LNCaP clone FGC (cell line): ENCODE results near the gene PPP6R3.
"Not testable (repeated sequence)": the region's sequence is repeated elsewhere in the genome, so short reads cannot be mapped to it uniquely, and the experiment has no call there.

ENCODE experiments used
- DNase-seq: peaks from one replicate; pipeline ENCODE4 v3.0.0-alpha.2; 2011; ENCODE audit warnings: low read depth
- H3K4me3 ChIP-seq: 2 replicates; pipeline ENCODE4 v1.5.1; 2011; ENCODE audit warnings: mild to moderate bottlenecking, low read depth, low read length, control low read depth
- TF ChIP-seq, protein P1 (sequence below): IDR thresholded peaks from 2 replicates; pipeline ENCODE4 v1.5.1; 2012; ENCODE audit warnings: mild to moderate bottlenecking; ENCODE audit not compliant: control insufficient read depth, insufficient read depth; ENCODE audit errors: extremely low read depth

Gene PPP6R3

GRCh38 chr11:68441466-68442230 lies 18.9 kb upstream of the PPP6R3 start:
- DNase-seq = no peak
- TF ChIP-seq, protein P1, sequence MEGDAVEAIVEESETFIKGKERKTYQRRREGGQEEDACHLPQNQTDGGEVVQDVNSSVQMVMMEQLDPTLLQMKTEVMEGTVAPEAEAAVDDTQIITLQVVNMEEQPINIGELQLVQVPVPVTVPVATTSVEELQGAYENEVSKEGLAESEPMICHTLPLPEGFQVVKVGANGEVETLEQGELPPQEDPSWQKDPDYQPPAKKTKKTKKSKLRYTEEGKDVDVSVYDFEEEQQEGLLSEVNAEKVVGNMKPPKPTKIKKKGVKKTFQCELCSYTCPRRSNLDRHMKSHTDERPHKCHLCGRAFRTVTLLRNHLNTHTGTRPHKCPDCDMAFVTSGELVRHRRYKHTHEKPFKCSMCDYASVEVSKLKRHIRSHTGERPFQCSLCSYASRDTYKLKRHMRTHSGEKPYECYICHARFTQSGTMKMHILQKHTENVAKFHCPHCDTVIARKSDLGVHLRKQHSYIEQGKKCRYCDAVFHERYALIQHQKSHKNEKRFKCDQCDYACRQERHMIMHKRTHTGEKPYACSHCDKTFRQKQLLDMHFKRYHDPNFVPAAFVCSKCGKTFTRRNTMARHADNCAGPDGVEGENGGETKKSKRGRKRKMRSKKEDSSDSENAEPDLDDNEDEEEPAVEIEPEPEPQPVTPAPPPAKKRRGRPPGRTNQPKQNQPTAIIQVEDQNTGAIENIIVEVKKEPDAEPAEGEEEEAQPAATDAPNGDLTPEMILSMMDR = no peak
- no peak overlapping the region for H3K4me3 ChIP-seq

GRCh38 chr11:68442433-68442832 lies 18.1 kb upstream of the PPP6R3 start:
- no peak for DNase-seq
- TF ChIP-seq, protein P1 = no peak

GRCh38 chr11:68444566-68444965 lies 16.0 kb upstream of the PPP6R3 start:
- DNase-seq = no peak
- TF ChIP-seq, protein P1 = no peak
- H3K4me3 ChIP-seq = no peak overlapping the region

More at GRCh38 chr11:68442433-68442832, 18.1 kb upstream of the PPP6R3 start:
- no peak overlapping the region for H3K4me3 ChIP-seq

DNA sequence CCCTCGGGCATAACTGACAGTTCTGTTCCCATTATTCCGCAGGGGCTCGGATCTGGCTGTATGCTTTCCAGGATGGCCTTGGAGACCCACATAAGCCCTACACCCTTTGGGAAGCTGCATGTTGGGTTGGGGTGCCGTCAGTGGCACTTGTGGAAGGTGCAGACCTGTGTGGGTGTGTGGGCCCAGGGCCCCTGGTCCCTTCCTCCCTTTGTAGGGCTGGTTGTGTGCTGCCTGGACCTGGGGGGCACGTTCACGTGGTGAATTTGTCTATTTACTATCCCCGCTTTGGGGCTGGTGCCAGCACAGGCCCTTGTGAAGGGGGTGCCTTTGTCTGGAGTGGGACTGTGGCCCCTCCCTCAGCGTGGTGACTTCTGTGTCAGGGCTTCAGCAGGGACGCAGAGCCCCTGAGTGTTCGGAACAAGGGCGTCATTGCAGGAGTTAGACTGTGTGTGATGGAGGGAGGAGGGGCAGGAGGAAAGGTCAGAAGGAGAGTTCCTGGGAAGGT lies 15.0 kb upstream of the PPP6R3 start:
- no peak for DNase-seq
- TF ChIP-seq, protein P1 = no peak
- no peak overlapping the region for H3K4me3 ChIP-seq

DNA sequence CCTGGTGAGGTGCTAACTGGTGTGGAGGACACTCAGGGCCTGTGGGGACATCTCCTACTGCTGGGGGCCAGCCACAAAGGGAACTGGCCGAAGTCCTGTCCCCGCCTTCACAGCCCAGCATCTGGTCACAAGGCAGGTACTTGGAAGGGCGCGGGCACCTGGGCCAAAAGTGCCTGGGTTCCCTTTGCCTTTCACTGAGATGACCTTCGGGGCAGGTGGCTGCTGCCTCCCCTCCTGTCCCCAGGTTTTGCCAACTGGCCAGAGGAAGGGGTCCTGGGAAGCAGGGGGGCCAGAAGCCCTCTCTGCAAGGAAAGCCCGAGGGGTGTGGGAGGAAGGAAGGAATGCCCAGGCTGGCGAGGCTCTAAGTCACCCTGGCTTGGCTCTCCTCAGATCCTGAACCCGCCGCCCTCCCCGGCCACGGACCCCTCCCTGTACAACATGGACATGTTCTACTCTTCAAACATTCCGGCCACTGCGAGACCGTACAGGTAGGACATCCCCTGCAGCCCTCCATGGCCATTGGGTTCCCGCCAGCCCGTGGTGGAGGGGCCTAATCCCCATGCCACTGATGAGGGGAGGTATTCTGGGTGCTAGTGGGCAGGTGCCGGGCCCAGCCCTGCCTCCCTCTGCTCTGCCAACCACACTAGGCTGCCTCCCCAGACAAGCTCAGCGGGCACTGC lies 14.4 kb upstream of the PPP6R3 start:
- DNase-seq = no peak
- TF ChIP-seq, protein P1 = no peak
- no peak overlapping the region for H3K4me3 ChIP-seq

- DNase-seq = no peak
- H3K4me3 ChIP-seq = no peak overlapping the region
- TF ChIP-seq, protein P1 = peak; percentile 92
Measured at GRCh38 chr11:68447015-68447801, 13.3 kb upstream of the PPP6R3 start.

- not testable (repeated sequence) for DNase-seq, H3K4me3 ChIP-seq
Measured at GRCh38 chr11:68447914-68448313, 12.6 kb upstream of the PPP6R3 start.
